Measurements from ENCODE around the gene SUGCT.

DNA sequence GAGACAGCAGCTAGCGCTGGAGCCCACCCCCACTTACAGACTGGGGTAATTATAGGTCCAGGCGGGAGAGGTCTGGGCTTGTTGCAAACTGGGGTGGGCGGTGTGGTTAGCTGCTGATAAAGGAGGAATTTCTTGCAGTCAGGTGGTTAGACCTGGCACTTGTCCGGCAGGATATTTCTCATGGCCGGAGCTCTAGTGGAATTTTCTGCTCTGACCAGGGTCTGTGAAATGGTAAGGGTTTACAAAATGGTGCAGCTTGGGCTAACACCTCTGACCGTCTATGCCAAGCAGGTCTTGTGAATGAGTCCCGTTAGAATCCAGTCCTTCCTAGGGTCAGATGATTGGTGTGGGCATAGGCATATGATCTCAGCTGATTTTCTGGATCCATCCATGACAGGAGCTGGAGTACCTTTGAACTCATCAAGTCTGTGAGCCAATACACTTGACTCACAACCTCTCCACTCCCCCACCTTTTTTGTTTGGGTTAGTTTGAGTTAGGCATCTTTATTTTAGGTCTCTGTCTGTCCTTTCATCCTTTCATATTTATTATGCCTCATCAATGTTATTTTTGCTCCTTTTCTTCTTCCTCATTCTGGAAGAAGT lies 213.4 kb downstream of the SUGCT start:
- TF ChIP-seq, protein P1, sequence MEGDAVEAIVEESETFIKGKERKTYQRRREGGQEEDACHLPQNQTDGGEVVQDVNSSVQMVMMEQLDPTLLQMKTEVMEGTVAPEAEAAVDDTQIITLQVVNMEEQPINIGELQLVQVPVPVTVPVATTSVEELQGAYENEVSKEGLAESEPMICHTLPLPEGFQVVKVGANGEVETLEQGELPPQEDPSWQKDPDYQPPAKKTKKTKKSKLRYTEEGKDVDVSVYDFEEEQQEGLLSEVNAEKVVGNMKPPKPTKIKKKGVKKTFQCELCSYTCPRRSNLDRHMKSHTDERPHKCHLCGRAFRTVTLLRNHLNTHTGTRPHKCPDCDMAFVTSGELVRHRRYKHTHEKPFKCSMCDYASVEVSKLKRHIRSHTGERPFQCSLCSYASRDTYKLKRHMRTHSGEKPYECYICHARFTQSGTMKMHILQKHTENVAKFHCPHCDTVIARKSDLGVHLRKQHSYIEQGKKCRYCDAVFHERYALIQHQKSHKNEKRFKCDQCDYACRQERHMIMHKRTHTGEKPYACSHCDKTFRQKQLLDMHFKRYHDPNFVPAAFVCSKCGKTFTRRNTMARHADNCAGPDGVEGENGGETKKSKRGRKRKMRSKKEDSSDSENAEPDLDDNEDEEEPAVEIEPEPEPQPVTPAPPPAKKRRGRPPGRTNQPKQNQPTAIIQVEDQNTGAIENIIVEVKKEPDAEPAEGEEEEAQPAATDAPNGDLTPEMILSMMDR (IDR thresholded peaks at IDR 0.05), result no peak
- no peak for TF ChIP-seq YY1 (IDR thresholded peaks at IDR 0.05; ENCODE audit: low read depth)
- TF ChIP-seq TAF1 (IDR thresholded peaks at IDR 0.05; ENCODE audit: borderline replicate concordance, low read depth, low read length), result no peak
- no peak for TF ChIP-seq FOSL2 (IDR thresholded peaks at IDR 0.05; ENCODE audit: borderline replicate concordance, low read depth)
- TF ChIP-seq, protein P2, sequence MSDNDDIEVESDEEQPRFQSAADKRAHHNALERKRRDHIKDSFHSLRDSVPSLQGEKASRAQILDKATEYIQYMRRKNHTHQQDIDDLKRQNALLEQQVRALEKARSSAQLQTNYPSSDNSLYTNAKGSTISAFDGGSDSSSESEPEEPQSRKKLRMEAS (IDR thresholded peaks at IDR 0.05; ENCODE audit: low read depth), result no peak
- no peak for TF ChIP-seq CHD2 (IDR thresholded peaks at IDR 0.05; ENCODE audit: low read length, partially characterized antibody)
- no peak for TF ChIP-seq EP300 (IDR thresholded peaks at IDR 0.05; ENCODE audit: borderline replicate concordance in 1 of 2, low read depth in 1 of 2, low read length in 1 of 2)
- TF ChIP-seq MXI1 (IDR thresholded peaks at IDR 0.05; ENCODE audit: low read depth, low read length), result no peak
- no peak for TF ChIP-seq ELF1 (IDR thresholded peaks at IDR 0.05)
- no peak for TF ChIP-seq EZH2phosphoT487 (IDR thresholded peaks at IDR 0.05; ENCODE audit: borderline replicate concordance, low read depth)
- no peak for TF ChIP-seq MEF2A (IDR thresholded peaks at IDR 0.05; ENCODE audit: borderline replicate concordance, low read depth)
- TF ChIP-seq, protein P3, sequence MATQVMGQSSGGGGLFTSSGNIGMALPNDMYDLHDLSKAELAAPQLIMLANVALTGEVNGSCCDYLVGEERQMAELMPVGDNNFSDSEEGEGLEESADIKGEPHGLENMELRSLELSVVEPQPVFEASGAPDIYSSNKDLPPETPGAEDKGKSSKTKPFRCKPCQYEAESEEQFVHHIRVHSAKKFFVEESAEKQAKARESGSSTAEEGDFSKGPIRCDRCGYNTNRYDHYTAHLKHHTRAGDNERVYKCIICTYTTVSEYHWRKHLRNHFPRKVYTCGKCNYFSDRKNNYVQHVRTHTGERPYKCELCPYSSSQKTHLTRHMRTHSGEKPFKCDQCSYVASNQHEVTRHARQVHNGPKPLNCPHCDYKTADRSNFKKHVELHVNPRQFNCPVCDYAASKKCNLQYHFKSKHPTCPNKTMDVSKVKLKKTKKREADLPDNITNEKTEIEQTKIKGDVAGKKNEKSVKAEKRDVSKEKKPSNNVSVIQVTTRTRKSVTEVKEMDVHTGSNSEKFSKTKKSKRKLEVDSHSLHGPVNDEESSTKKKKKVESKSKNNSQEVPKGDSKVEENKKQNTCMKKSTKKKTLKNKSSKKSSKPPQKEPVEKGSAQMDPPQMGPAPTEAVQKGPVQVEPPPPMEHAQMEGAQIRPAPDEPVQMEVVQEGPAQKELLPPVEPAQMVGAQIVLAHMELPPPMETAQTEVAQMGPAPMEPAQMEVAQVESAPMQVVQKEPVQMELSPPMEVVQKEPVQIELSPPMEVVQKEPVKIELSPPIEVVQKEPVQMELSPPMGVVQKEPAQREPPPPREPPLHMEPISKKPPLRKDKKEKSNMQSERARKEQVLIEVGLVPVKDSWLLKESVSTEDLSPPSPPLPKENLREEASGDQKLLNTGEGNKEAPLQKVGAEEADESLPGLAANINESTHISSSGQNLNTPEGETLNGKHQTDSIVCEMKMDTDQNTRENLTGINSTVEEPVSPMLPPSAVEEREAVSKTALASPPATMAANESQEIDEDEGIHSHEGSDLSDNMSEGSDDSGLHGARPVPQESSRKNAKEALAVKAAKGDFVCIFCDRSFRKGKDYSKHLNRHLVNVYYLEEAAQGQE (IDR thresholded peaks at IDR 0.05; ENCODE audit: low read depth, low read length), result no peak

All from SK-N-SH (cell line).